ENCODE measurements around the gene GRM5.

DNA sequence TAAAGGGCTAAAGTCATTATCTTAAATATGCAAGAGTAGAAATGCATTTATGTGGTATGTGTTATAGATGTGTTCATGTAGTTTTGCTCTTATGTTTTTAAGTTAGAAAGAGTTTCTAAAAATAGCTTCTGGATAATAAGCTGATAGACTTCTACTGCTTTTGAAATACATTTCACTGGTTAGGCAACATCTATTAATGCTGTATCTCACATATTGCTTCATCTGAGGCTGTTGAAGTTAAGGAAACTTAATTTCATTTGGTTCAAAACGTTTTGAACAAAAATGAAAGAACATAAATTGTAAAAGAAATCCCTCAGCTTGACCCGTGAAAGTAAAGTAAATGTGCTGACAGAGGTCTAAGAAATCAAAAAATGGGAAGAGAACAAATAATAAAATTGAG is 564.2 kb downstream of the GRM5 start:
- TF ChIP-seq, protein P1, sequence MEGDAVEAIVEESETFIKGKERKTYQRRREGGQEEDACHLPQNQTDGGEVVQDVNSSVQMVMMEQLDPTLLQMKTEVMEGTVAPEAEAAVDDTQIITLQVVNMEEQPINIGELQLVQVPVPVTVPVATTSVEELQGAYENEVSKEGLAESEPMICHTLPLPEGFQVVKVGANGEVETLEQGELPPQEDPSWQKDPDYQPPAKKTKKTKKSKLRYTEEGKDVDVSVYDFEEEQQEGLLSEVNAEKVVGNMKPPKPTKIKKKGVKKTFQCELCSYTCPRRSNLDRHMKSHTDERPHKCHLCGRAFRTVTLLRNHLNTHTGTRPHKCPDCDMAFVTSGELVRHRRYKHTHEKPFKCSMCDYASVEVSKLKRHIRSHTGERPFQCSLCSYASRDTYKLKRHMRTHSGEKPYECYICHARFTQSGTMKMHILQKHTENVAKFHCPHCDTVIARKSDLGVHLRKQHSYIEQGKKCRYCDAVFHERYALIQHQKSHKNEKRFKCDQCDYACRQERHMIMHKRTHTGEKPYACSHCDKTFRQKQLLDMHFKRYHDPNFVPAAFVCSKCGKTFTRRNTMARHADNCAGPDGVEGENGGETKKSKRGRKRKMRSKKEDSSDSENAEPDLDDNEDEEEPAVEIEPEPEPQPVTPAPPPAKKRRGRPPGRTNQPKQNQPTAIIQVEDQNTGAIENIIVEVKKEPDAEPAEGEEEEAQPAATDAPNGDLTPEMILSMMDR (IDR thresholded peaks at IDR 0.05) = no peak
- no peak for TF ChIP-seq POLR2A (IDR thresholded peaks at IDR 0.05)

All from tibial nerve (tissue), 3 donors.